HG02571 (cell line): ENCODE results near the gene WRNIP1.
"Not testable (repeated sequence)": the region's sequence is repeated elsewhere in the genome, so short reads cannot be mapped to it uniquely, and the experiment has no call there.

Experiments
- ATAC-seq: cut with Tn5 transposase; IDR thresholded peaks from one replicate; pipeline ENCODE4 v1.9.1; 2021; ENCODE audit warnings: mild to moderate bottlenecking, moderate library complexity; ENCODE audit not compliant: unreplicated experiment

Gene WRNIP1

DNA sequence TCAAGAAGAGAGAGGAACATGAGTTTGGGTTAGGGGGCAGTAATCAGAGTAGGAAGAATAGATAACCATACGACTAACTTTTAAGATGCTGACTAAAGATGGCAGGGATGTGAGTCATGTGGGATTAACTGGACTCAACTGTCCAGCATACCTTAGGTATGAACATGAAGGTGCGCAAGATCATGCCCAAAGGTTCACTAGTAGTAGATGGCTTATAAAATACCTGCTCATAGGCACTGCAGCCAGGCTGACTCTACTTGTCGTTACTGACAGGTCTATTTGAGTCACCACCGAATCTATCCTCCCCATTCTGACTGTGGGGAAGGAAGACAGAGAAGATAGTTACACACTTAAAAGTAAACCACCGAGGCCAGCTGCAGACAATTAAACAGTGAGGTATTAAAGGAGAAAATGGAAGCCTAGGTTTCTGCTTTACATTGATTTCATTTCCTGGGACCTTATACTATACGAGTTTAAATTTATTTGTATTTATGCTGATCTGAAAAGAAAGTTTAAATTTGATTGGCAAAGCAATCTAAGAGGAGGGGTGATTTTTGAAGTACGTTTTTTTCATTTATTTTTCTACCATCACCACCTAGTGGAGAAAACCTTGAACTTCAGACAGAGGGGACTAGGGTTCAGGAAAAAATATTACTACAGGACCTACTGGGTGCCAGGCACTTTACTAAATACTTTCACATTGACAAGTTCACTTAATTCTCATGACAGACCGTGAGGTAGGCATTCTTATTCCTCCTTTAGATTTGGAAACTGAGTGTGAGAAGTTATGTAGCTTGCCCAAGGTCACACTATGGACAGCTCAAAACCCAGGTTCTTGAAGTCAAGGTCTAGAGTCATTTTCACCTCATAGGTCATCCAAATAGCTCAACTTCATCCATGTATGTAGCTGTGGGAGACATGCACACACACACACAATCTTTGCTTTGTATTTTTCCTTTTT is 4.0 kb upstream of the WRNIP1 start:
- ATAC-seq: no peak

DNA sequence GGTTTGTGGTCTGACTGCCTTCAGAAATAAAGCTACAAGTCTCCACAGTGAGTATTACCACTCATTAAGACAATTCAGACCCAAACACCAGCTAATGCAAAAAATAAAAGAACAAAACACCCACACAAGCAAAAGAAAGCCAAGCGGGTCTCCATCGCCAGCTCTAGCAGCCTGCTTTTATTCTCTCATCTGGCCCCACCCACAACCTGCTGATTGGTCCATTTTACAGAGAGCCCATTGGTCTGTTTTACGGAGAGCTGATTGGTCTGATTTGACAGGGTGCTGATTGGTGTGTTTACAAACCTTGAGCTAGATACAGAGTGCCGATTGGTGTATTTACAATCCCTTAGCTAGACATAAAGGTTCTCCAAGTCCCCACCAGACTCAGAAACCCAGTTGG is 2.3 kb upstream of the WRNIP1 start:
- ATAC-seq: not testable (repeated sequence)

DNA sequence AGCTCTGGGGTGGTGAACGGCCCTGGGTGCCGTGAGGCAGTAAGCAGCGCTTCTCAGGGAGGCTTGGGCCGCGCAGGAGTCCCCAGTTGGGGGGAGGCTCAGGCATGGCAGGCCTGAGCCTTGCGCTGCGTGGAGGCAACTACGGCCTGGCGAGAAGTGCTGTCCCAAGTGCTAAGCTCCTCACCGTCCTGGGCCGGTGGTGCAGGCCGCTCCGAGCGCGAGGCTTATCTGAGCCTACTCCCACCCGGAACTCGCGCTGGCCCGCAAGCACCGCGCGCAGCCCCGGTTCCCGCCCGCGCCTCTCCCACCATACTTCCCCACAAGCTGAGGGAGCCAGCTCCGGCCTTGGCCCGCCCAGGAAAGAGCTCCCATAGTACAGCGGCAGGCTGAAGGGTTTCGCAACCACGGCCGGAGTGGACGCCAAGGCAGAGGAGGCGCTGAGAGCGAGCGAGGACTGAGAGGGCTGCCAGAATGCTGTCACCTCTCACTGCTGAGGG is 1.8 kb upstream of the WRNIP1 start:
- ATAC-seq: no peak

DNA sequence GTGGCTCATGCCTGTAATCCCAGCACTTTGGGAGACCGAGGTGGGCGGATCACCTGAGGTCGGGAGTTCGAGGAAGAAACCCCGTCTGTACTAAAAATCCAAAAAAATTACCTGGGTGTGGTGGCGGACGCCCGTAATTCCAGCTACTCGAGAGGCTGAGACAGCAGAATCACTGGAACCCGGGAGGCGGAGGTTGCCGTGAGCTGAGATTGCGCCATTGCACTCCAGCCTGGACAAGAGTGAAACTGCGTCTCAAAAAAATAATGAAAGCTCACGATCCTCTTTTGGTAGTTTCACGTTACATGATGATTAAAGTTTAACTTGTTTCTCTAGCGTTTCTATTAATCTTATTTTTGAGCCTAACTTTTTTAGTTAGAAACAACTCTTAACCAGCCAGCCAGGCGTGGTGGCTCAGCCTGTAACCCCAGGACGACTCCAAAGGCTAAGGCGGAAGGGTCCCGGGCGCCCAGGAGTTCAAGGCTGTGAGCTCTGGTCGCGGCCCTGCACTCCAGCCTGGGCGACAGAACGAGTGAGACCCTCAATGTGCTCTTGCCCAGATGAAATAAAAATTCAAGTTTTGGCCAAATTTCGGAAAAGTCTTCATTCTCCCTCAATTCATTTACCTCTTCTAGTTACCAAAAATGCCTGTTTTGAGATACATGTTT is 1.2 kb upstream of the WRNIP1 start:
- ATAC-seq: no peak

DNA sequence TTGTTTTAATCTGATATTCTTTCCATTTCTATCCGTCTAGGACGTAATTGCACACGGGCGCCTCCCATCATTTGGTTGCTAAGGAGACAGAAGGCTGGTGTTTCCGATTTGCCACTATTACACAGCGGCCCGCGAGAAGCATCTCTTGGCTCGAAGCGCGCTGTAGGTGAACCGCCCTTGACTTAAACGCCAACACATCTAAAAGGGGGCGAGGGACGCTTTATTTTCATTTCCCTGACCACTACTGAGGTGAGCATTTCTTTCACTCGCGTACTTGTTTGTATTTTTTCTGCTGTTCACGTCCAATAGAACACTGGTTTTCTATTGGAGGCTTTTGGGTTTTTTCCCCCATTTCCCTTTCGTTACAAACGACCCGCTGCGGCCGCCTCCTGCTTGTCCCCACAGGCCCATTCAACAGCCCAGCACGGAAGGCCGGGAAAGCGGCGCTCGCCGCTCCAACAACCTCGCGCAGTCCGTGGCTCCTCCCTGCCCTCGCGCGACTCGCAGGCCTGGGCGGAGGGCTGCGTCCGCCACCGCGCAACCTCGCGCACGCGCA is 505 bp upstream of the WRNIP1 start:
- peak; percentile 59 for ATAC-seq

DNA sequence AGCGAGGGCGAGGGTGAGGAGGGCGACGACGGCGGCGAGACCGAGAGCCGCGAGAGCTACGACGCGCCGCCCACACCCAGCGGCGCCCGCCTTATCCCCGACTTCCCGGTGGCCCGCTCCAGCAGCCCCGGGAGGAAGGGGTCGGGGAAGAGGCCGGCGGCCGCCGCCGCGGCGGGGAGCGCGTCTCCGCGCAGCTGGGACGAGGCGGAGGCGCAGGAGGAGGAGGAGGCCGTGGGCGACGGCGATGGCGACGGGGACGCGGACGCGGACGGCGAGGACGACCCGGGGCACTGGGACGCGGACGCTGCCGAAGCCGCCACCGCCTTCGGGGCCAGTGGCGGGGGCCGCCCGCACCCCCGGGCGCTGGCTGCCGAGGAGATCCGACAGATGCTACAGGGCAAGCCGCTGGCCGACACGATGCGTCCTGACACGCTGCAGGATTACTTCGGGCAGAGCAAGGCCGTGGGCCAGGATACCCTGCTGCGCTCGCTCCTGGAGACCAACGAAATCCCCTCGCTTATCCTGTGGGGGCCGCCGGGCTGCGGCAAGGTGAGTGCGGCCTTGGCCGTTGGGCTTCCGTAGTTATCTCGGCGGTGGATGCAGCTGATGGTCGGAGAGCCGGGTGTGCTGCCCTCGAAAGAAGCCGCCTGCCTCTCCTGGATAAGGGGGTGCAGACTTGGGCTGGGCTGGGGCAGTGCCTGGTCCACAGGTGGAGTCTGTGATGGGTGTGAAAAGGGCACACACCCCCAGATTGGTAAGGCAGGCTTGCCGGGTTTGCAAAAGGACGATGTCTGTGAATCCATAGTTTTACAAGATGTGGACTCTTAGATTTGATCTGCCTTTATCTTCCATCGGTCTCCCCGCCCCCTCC is 938 bp downstream of the WRNIP1 start:
- ATAC-seq: peak; percentile 19

DNA sequence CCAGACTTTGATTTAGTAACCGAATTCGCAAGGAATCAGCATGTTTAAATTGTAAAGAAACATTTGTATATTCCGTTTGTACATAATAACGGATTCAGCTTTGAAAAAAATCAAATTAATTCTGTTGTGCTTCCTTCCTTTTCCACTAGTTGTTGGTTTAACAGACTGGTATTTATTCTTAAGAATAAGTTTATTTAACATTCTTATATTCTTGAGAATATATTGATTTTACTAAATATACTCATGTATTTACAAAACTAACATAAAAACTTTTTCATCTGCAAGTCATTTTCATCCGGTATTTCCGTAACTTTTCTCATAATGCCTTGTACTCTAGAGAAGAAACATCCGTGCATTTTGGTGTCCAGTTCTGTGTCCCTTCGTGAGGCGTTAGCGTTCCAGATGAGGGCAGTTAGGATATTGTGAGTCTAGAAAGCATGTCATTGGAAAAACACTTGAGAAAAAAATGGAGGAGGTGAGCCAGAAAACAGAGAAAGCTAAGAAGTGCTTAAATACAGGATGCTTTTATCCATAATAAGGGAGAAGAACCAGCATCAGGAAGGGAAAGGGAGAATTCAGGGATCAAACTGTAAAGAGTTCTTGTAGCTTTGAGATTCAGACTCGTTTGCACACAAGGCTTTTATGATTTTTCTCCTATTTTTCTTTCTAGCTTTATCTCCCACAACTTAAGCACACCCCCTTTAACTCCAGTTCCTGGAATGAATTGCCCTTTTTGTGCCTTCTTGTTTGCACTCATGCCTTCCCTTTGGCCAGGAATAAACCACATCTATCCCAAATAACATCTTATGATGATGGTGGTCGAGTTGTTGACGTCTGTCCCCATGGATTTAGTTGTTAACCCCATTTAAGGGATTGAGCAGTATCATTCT is 1.8 kb downstream of the WRNIP1 start:
- ATAC-seq: no peak

DNA sequence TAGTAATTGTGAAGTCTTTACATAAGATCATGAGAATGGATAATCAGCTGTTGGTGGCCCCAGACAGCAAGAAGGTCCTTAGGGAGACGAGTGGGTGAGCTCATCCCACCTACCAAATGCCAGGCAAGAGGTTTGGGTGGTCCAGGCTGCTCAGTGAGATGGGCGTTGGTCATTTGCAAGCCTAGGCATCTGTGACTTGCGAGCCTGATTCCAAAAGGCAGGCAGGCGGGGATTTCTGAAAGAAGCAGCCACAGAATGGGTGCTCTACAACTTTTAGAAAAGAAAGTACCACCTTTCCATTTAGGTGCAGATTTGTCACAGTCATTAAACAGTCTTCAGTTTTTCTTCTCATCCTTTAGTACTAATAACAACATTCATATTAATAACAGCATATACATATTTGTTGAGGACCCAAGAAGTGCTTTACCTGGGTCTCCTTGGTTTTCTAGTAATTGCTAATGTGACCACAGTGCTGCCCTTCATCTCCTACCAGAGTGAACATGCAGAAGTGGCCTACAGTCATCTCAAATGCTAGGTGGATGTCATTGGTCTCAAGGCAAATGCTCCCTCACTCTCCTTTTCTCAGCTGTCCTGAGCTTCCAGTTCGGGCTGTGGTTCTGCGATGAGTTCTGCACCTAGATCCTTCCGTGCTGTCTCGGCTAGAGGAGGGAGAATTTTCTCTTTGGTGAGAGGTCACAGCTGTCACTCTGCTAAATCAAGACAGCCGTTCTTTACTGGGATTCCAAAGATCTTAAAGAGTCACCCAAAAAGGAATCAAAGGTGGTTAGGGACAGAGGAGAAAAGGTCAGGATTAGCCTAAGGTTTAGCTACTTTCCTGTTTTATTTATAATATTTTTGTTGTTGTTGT is 2.7 kb downstream of the WRNIP1 start:
- no peak for ATAC-seq

DNA sequence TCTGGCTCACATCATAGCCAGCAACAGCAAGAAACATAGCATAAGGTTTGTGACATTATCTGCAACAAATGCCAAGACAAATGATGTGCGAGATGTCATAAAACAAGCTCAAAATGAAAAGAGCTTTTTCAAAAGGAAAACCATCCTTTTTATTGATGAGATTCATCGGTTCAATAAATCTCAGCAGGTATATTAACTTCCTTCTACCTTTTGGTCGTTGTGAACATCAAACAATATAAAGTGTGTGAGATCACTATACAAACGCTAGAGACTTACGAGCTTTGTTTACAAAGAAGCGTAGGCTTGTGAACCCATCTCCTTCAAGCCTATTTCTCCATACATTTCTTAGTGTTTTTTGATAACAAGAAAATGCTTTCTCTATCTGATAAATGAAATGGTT is 3.5 kb downstream of the WRNIP1 start:
- ATAC-seq: no peak

DNA sequence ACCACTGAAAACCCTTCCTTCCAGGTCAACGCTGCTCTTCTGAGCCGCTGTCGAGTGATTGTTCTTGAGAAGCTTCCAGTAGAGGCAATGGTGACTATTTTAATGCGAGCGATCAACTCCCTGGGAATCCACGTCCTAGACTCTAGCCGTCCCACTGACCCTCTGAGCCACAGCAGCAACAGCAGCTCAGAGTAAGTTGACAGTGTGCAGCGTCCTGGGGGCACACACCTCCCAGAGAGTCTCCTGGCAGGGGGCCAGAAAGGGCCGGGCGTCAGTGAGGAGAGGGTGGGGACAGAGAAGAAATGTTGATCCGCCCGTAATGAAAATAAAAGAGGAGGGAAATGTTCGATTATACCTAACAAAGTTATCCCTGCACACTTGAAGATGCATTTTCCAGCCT is 5.0 kb downstream of the WRNIP1 start:
- ATAC-seq: no peak

DNA sequence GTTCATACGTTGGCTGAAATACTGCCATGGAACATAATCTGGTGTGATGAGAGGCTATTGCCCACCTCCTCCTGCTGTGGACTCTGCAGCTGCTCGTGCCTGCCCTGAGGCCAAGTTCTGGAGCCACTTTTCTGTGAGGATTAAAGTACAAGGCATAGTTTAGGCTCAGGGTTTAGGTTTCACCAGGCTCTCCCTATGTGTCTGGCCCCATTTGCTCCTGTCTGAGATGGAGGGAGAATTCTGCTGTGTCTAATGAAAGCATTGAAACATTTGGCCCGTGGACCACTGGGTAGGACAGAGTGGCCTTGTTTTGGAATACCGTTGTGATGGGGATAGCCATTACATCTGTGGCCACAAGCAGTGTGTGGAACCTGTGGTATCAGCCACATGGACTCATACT is 5.9 kb downstream of the WRNIP1 start:
- ATAC-seq: no peak

DNA sequence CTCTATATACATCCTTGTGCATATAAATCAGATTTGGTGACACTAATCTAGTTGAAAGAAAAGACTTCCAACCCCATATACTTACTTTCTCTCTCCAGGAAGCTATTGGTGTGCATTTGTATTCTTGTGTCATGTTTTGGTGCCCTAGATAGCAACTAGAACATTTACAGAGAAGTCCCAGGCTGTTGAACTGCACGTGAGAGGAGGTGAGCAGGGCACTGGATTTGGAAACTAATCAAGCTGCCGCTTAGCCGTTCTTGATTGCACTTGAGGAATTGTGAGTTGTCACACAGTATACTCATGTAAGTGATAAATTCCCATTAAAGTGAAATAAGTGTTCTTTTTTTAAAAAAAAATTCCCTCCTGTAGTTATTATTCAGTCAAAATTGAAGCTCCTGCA is 7.6 kb downstream of the WRNIP1 start:
- ATAC-seq: no peak

DNA sequence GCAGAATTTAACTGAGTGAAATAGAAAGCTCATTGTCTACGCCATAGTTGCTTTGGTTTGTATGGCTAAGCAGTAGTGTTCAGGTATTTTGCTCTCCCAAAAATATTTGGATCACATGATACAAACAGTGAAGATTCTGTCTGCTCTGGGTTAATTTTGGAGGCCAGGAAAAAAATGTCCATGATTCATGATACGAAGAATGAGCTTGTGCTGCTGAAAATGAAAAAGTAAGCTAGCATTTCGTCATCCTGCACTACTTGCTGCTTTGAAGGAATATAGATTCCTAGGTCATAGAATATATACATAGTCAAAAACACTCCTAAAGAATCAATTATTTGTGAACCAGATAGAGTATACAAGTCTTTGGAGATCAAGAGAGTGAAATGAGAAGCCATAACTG is 8.3 kb downstream of the WRNIP1 start:
- no peak for ATAC-seq

DNA sequence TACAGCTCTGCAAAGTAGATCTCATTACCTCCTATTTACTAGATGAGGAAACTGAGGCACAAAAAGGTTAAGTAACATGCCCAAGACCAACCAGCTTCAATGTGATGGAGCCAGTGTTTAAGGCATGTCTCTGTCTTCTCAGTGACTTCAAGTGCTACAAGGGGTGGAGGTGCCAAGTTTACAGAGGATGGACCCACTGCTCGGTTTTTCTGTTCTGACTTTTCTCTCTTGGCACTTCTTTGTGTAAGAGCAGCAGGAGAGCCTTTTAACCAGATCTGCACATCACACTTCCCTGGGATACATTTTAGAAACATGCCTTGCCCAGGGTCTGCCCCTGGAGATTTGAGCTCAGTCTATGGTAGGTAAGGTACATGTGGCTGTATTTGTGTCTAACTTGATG is 9.8 kb downstream of the WRNIP1 start:
- ATAC-seq: no peak

DNA sequence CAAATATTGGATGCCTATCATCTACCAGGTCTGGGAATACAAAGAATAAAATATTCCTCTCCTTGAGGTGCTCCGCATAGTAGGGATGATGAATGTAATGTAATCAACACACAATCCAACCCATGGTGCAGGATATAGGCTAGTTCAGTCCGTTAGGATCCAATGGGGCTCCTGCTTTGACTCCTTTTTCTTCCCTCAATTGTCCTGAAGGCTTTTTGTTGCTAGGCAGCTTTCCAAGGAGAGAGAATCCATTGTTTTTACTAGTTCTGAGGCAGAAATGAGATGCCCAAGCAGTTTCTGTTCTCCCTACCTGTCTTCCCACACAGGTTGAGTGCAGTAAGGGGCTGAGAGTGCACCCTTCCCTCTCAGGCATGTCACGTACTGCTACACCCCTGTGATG is 12.1 kb downstream of the WRNIP1 start:
- no peak for ATAC-seq

DNA sequence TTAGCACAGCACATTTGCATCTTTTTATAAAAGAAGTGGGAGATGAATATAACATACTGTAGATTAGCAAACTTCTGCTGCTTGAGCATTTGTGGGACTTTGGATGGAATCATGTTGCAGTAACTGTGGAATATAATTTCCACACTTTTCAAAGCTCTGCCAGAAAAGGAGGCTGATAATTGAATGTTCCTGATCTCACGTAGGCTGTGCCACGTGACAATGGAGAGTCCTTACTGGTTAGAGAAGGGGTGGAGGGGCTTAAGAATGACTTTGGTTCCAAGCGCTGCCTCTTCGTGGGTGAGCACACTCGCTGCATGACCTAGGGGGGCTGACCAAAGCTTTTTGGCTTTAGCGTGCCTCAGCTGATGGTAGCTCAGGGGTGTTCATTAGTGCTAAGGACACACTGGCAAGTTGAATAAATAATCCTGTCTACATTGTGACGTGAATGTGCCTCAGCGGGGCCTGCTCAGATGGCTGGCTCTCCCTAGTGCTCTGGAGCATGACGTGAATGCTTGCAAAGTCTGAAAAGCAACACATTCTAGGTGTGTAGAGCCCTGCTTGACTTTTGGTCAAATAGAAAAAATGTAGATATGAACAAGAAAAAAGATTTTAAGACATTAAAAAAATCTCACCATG is 15.0 kb downstream of the WRNIP1 start:
- no peak for ATAC-seq

DNA sequence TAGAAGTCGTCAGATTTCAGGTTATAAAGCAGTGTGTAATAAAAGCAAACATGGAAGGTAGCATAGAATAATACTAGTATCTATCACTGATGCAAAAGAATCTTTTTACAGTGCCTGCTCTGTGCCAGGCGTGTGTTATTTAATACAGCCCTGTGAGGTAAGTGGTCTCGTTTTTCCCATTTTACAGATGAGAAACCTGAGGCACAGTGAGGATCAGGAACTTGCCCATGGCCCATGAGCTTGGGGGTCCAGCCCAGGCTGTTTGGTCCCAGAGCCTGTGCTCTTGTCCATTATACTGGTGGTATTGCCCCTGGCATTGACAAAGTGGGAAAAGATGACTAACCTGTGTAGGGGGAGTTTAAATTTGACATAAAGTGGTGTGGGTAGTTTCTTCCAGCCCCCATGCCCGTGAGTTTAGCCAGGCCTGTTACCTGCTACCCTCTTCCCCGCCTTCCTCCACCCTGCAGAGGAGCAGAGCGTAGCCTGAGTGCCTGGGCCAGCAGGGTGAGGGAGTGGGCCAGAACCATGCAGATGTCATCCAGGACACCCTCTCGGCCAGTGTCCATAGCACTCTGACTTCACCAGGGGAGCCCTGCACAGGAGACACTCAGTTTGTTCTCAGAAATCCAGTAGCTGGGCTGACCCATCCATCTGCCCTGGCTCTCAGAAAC is 16.6 kb downstream of the WRNIP1 start:
- ATAC-seq: no peak

DNA sequence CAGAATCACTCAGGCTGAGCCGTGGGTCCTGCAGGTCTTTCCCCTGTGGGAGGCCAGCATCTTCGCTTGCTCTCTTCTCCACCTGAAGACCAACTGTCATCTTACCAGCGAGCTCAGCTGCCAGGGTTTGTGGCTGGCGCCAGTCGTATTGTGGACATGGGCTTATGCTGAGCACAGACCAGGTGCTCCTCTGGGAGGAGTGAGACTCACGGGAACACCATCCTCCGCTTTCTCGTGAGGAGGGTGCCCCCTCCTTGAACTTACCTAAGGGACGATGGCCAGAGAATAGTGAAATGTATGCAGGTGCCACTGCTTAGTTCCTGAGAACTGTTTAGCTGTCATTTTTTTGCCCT is 17.1 kb downstream of the WRNIP1 start:
- no peak for ATAC-seq
